Measurements from ENCODE around the gene STRIP1. TPM values are rescaled to one million over a fixed set of nuclear protein-coding genes. Genes with fewer than 3 reads are reported as not detected.
A peak's percentile ranks its signal among the peaks of the same experiment; 100 is the strongest.

STRIP1 gene
- total and polyA plus RNA-seq, 4 experiments from 2014 or later, result 16.5 to 73.3 (median 51.7) TPM

- Histone ChIP-seq H3K4me1 (ENCODE audit: insufficient read depth, low read length) (no peaks in the 10 kb centered on the region), H3K9me3 (ENCODE audit: control insufficient read depth in 1 of 2, low read length in 2 of 2) (no peaks in the 10 kb centered on the region), H3K27me3 (ENCODE audit: insufficient read depth, low read length) (no peaks in the 10 kb centered on the region), H3K4me3 (ENCODE audit: low read length in 2 of 2) (no peak overlapping the region), H3K27ac (ENCODE audit: low read depth, low read length) (no peak overlapping the region), H3K36me3 (ENCODE audit: insufficient read depth, low read length) (peaks cover 45% of the 10 kb centered on the region)
- Mint-ChIP-seq H3K9me3 (no peaks in the 10 kb centered on the region), H3K27ac (peak overlapping the region in 1 of 7 donors; percentile 24), H3K27me3 (no peaks in the 10 kb centered on the region), H3K4me1 (peaks cover 1 to 13% (median 6%) of the 10 kb centered on the region in 4 donors), H3K36me3 (peaks cover 60 to 79% of the 10 kb centered on the region in 2 donors), H3K4me3 (no peak overlapping the region)
- CTCF ChIA-PET (ENCODE audit: partially characterized antibody), result interaction anchor here (0.6 to 12.2 kb wide), 6 partner anchors 7 to 403 kb away, joined by 3 to 120 read pairs (median 20); partner anchors contain the start of gene STRIP1
- no peak for DNase-seq
- intact Hi-C loops (cut with micrococcal nuclease), result no loop called here
- POLR2A ChIA-PET (ENCODE audit: partially characterized antibody), result interaction anchor here (1.2 kb wide), 1 partner anchor 22 kb away, joined by 3 read pairs; no protein-coding TSS in a partner anchor
Observed at GRCh38 chr1:110056776-110057175, 22.4 kb downstream of the STRIP1 start.

- no peak overlapping the region for H3K4me3 Mint-ChIP-seq
- intact Hi-C loops (cut with micrococcal nuclease), result no loop called here
Observed at GRCh38 chr1:110057963-110058518, 23.6 kb downstream of the STRIP1 start.

GRCh38 chr1:110058591-110058990 is 24.2 kb downstream of the STRIP1 start:
- H3K4me1 Mint-ChIP-seq, result peaks cover 1 to 10% (median 4%) of the 10 kb centered on the region in 4 donors
- H3K4me3 Mint-ChIP-seq, result peak overlapping the region in 1 of 8 donors; percentile 23
- no peaks in the 10 kb centered on the region for H3K27me3 Mint-ChIP-seq
- Histone ChIP-seq H3K4me3 (ENCODE audit: low read length in 2 of 2) (no peak overlapping the region), H3K27ac (ENCODE audit: low read depth, low read length) (no peak overlapping the region), H3K9me3 (ENCODE audit: control insufficient read depth in 1 of 2, low read length in 2 of 2) (no peaks in the 10 kb centered on the region), H3K27me3 (ENCODE audit: insufficient read depth, low read length) (no peaks in the 10 kb centered on the region), H3K4me1 (ENCODE audit: insufficient read depth, low read length) (no peaks in the 10 kb centered on the region), H3K36me3 (ENCODE audit: insufficient read depth, low read length) (peaks cover 35% of the 10 kb centered on the region)
- H3K27ac Mint-ChIP-seq, result peak overlapping the region in 2 of 7 donors; percentile 5 to 6
- ChIA-PET CTCF (ENCODE audit: partially characterized antibody) (interaction anchor here (1.6 to 12.2 kb wide), 5 partner anchors 9 to 42 kb away, joined by 6 to 120 read pairs (median 25); partner anchors contain the start of genes ALX3 and STRIP1), POLR2A (ENCODE audit: partially characterized antibody) (interaction anchor here (0.6 kb wide), 1 partner anchor 31 kb away, joined by 3 read pairs; no protein-coding TSS in a partner anchor)
- H3K36me3 Mint-ChIP-seq, result peaks cover 45 to 64% of the 10 kb centered on the region in 2 donors
- H3K9me3 Mint-ChIP-seq, result no peaks in the 10 kb centered on the region
- intact Hi-C loops (cut with micrococcal nuclease), result no loop called here
- no peak for DNase-seq

More at GRCh38 chr1:110057963-110058518, 23.6 kb downstream of the STRIP1 start:
- Histone ChIP-seq H3K4me1 (ENCODE audit: insufficient read depth, low read length) (no peaks in the 10 kb centered on the region), H3K36me3 (ENCODE audit: insufficient read depth, low read length) (peaks cover 41% of the 10 kb centered on the region), H3K27me3 (ENCODE audit: insufficient read depth, low read length) (no peaks in the 10 kb centered on the region), H3K27ac (ENCODE audit: low read depth, low read length) (no peak overlapping the region), H3K4me3 (ENCODE audit: low read length in 2 of 2) (no peak overlapping the region), H3K9me3 (ENCODE audit: control insufficient read depth in 1 of 2, low read length in 2 of 2) (no peaks in the 10 kb centered on the region)
- Mint-ChIP-seq H3K36me3 (peaks cover 50 to 70% of the 10 kb centered on the region in 2 donors), H3K4me1 (peaks cover 1 to 13% (median 6%) of the 10 kb centered on the region in 4 donors), H3K9me3 (no peaks in the 10 kb centered on the region), H3K27ac (peak overlapping the region in 2 of 7 donors; percentile 5 to 36), H3K27me3 (no peaks in the 10 kb centered on the region)
- no peak for DNase-seq
- CTCF ChIA-PET (ENCODE audit: partially characterized antibody), result interaction anchor here (0.7 to 12.2 kb wide), 6 partner anchors 8 to 40 kb away, joined by 3 to 120 read pairs (median 20); partner anchors contain the start of gene STRIP1
- POLR2A ChIA-PET (ENCODE audit: partially characterized antibody), result interaction anchor here (0.6 to 1.2 kb wide), 2 partner anchors 23 to 32 kb away, joined by 3 read pairs; no protein-coding TSS in a partner anchor

GRCh38 chr1:110059133-110059863 is 24.9 kb downstream of the STRIP1 start:
- H3K4me3 ChIP-seq (ENCODE audit: low read length in 2 of 2), result no peak overlapping the region
- no peaks in the 10 kb centered on the region for H3K9me3 ChIP-seq (ENCODE audit: control insufficient read depth in 1 of 2, low read length in 2 of 2)
- ChIA-PET POLR2A (ENCODE audit: partially characterized antibody) (interaction anchor here (1.1 kb wide), 1 partner anchor 350 kb away, joined by 3 read pairs; no protein-coding TSS in a partner anchor), CTCF (ENCODE audit: partially characterized antibody) (interaction anchor here (1.0 to 12.2 kb wide), 18 partner anchors 10 to 400 kb away, joined by 3 to 120 read pairs (median 4); partner anchors contain the start of genes AHCYL1, ALX3, STRIP1 and UBL4B)
- H3K27me3 ChIP-seq (ENCODE audit: insufficient read depth, low read length), result no peaks in the 10 kb centered on the region
- H3K36me3 ChIP-seq (ENCODE audit: insufficient read depth, low read length), result peaks cover 28% of the 10 kb centered on the region
- intact Hi-C loops (cut with micrococcal nuclease), result no loop called here
- peak overlapping the region in 3 of 7 donors; percentile 6 to 29 (median 17) for H3K27ac Mint-ChIP-seq
- H3K36me3 Mint-ChIP-seq, result peaks cover 38 to 57% of the 10 kb centered on the region in 2 donors
- H3K27me3 Mint-ChIP-seq, result no peaks in the 10 kb centered on the region
- peaks cover 0 to 5% (median 3%) of the 10 kb centered on the region in 4 donors for H3K4me1 Mint-ChIP-seq
- H3K4me1 ChIP-seq (ENCODE audit: insufficient read depth, low read length), result no peaks in the 10 kb centered on the region
- H3K27ac ChIP-seq (ENCODE audit: low read depth, low read length), result no peak overlapping the region
- H3K4me3 Mint-ChIP-seq, result no peak overlapping the region
- H3K9me3 Mint-ChIP-seq, result no peaks in the 10 kb centered on the region
- DNase-seq, result no peak

GRCh38 chr1:110060034-110060661 is 25.7 kb downstream of the STRIP1 start:
- Histone ChIP-seq H3K36me3 (ENCODE audit: insufficient read depth, low read length) (peaks cover 21% of the 10 kb centered on the region), H3K27ac (ENCODE audit: low read depth, low read length) (no peak overlapping the region), H3K27me3 (ENCODE audit: insufficient read depth, low read length) (no peaks in the 10 kb centered on the region), H3K4me3 (ENCODE audit: low read length in 2 of 2) (no peak overlapping the region), H3K4me1 (ENCODE audit: insufficient read depth, low read length) (no peaks in the 10 kb centered on the region), H3K9me3 (ENCODE audit: control insufficient read depth in 1 of 2, low read length in 2 of 2) (no peaks in the 10 kb centered on the region)
- intact Hi-C loops (cut with micrococcal nuclease), result loop anchor here (1.0 kb wide), 1 partner anchor 31 kb away; no protein-coding TSS in a partner anchor
- peak overlapping the region in 2 of 7 donors; percentile 16 to 34 for H3K27ac Mint-ChIP-seq
- H3K4me3 Mint-ChIP-seq, result no peak overlapping the region
- H3K4me1 Mint-ChIP-seq, result peaks cover 0 to 5% (median 3%) of the 10 kb centered on the region in 4 donors
- no peaks in the 10 kb centered on the region for H3K9me3 Mint-ChIP-seq
- peaks cover 35 to 50% of the 10 kb centered on the region in 2 donors for H3K36me3 Mint-ChIP-seq
- no peaks in the 10 kb centered on the region for H3K27me3 Mint-ChIP-seq
- CTCF ChIA-PET (ENCODE audit: partially characterized antibody), result interaction anchor here (0.8 to 12.2 kb wide), 23 partner anchors 9 to 400 kb away, joined by 3 to 120 read pairs (median 4); partner anchors contain the start of genes AHCYL1, ALX3, STRIP1 and UBL4B
- DNase-seq, result peak; percentile 53 to 68 (median 56)
- POLR2A ChIA-PET (ENCODE audit: partially characterized antibody), result interaction anchor here (1.1 kb wide), 1 partner anchor 349 kb away, joined by 3 read pairs; no protein-coding TSS in a partner anchor

- no peak overlapping the region for H3K27ac ChIP-seq (ENCODE audit: low read depth, low read length)
- Mint-ChIP-seq H3K4me3 (no peak overlapping the region), H3K36me3 (peaks cover 31 to 45% of the 10 kb centered on the region in 2 donors), H3K27me3 (peaks cover 0 to 2% of the 10 kb centered on the region in 2 donors), H3K27ac (no peak overlapping the region), H3K4me1 (peaks cover 0 to 5% (median 3%) of the 10 kb centered on the region in 4 donors), H3K9me3 (no peaks in the 10 kb centered on the region)
- H3K36me3 ChIP-seq (ENCODE audit: insufficient read depth, low read length), result peaks cover 21% of the 10 kb centered on the region
- H3K4me1 ChIP-seq (ENCODE audit: insufficient read depth, low read length), result no peaks in the 10 kb centered on the region
- intact Hi-C loops (cut with micrococcal nuclease), result loop anchor here (1.0 kb wide), 1 partner anchor 31 kb away; no protein-coding TSS in a partner anchor
- no peaks in the 10 kb centered on the region for H3K27me3 ChIP-seq (ENCODE audit: insufficient read depth, low read length)
- no peak overlapping the region for H3K4me3 ChIP-seq (ENCODE audit: low read length in 2 of 2)
- H3K9me3 ChIP-seq (ENCODE audit: control insufficient read depth in 1 of 2, low read length in 2 of 2), result no peaks in the 10 kb centered on the region
- CTCF ChIA-PET (ENCODE audit: partially characterized antibody), result interaction anchor here (0.8 to 12.2 kb wide), 22 partner anchors 8 to 400 kb away, joined by 3 to 120 read pairs (median 4); partner anchors contain the start of genes AHCYL1, ALX3, STRIP1 and UBL4B
- POLR2A ChIA-PET (ENCODE audit: partially characterized antibody), result interaction anchor here (1.1 kb wide), 1 partner anchor 348 kb away, joined by 3 read pairs; no protein-coding TSS in a partner anchor
- DNase-seq, result no peak
Observed at GRCh38 chr1:110060662-110061060, 26.2 kb downstream of the STRIP1 start.

Measured in CD4-positive, alpha-beta memory T cell (primary cell).